ENCODE results near the gene TRA2A. TPM values are rescaled to one million over a fixed set of nuclear protein-coding genes. Genes with fewer than 3 reads are reported as not detected.
A peak's percentile ranks its signal among the peaks of the same experiment; 100 is the strongest.

TRA2A gene
- total RNA-seq, 1 donor from 2014 or later: 86.0 TPM

DNA sequence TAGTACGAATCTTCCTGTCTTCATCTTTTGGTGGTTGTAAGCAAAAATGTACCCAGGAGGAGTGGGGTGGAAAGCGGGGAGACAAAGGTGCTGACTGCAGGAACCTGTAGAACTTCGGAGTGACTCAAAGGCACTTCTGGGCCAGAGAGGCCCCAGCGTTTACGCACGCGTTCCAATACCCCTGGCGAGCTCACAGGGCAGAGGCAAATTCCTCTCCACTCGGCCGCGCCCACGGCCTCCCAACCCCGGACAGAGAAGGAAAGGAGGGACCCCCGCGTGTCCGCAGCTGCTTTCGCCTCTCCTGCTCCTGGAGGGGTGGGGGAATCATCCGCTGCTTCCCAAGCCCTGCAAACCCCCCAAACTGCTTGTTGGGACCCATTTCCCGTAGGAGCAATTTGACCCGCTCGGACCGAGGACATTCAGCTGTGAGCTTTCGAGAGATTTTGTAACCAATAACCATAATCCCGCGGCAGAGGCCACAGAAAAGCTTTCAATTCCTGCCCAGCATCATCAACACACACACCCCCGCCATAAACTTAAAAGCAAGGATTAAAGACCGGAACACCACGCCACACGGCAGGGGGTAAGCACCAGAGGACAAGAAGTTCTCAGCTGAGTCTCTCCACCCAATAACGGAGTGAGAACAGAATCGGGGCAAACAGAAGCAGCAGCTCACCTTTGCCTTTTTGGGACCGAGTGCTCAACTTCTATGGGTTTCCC is 63.8 kb downstream of the TRA2A start:
- peaks cover 37% of the 10 kb centered on the region for H3K4me1 Mint-ChIP-seq (ENCODE audit: low read depth, unreplicated experiment)
- Histone ChIP-seq H3K4me1 (ENCODE audit: insufficient read depth, low read length) (peaks cover 27% of the 10 kb centered on the region), H3K9me3 (ENCODE audit: insufficient read depth, low read depth, low read length) (no peaks in the 10 kb centered on the region), H2AFZ (ENCODE audit: low read depth, low read length) (peak overlapping the region; percentile 12), H3K9ac (ENCODE audit: low read length) (peak overlapping the region; percentile 88), H3K79me2 (ENCODE audit: insufficient read depth, low read length) (peaks cover 86% of the 10 kb centered on the region), H3K4me3 (ENCODE audit: insufficient read depth, low read depth, low read length) (peak overlapping the region; percentile 95), H3K36me3 (ENCODE audit: insufficient read depth, low read length) (no peaks in the 10 kb centered on the region), H3K27ac (ENCODE audit: low read depth, low read length) (peak overlapping the region; percentile 80), H3K27me3 (ENCODE audit: insufficient read depth, low read length) (no peaks in the 10 kb centered on the region), H3K4me2 (ENCODE audit: low read length) (peak overlapping the region; percentile 97), H4K20me1 (ENCODE audit: insufficient read depth, low read length) (peaks cover 50% of the 10 kb centered on the region)
- peaks cover 6% of the 10 kb centered on the region for H3K36me3 Mint-ChIP-seq (ENCODE audit: low read depth, unreplicated experiment)
- no peaks in the 10 kb centered on the region for H3K27me3 Mint-ChIP-seq (ENCODE audit: low read depth, unreplicated experiment)
- no peak for TF ChIP-seq EZH2 (IDR thresholded peaks at IDR 0.05; ENCODE audit: insufficient read depth, low read length)
- TF ChIP-seq, protein P1, sequence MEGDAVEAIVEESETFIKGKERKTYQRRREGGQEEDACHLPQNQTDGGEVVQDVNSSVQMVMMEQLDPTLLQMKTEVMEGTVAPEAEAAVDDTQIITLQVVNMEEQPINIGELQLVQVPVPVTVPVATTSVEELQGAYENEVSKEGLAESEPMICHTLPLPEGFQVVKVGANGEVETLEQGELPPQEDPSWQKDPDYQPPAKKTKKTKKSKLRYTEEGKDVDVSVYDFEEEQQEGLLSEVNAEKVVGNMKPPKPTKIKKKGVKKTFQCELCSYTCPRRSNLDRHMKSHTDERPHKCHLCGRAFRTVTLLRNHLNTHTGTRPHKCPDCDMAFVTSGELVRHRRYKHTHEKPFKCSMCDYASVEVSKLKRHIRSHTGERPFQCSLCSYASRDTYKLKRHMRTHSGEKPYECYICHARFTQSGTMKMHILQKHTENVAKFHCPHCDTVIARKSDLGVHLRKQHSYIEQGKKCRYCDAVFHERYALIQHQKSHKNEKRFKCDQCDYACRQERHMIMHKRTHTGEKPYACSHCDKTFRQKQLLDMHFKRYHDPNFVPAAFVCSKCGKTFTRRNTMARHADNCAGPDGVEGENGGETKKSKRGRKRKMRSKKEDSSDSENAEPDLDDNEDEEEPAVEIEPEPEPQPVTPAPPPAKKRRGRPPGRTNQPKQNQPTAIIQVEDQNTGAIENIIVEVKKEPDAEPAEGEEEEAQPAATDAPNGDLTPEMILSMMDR (IDR thresholded peaks at IDR 0.05; ENCODE audit: insufficient read depth, low read depth, low read length): no peak
- no peak for FAIRE-seq
- peak; percentile 65 for DNase-seq (ENCODE audit: low read depth)
- peak overlapping the region; percentile 99 for H3K4me3 Mint-ChIP-seq (ENCODE audit: unreplicated experiment)
- peak overlapping the region; percentile 96 for H3K27ac Mint-ChIP-seq (ENCODE audit: unreplicated experiment)
- H3K9me3 Mint-ChIP-seq (ENCODE audit: unreplicated experiment): peaks cover 2% of the 10 kb centered on the region

DNA sequence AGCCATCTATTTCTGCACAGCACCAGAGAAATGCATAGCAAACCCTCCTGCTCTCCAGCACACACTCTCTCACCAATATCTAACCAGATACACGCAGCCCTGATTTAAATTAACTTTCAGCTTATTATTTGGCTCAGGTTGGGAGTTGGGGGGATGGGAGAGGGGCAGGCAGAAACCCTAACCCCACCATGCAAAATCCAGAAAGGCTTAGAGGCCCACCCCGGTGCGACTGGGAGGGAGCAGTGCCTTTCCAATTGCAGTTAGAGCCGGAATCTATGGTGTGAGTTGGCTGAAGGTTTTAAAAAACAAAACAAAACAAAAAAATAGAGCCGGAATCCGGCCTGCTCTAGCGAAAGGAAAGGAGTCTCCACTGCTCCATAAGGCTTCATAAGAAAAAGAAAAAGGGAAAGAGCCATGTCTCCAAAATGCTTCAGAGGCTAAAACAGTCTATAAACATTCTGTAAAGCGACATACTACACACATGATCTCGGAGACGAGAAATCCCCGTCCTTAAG is 64.4 kb downstream of the TRA2A start:
- Histone ChIP-seq H3K27ac (ENCODE audit: low read depth, low read length) (peak overlapping the region; percentile 80), H3K9ac (ENCODE audit: low read length) (peak overlapping the region; percentile 88), H2AFZ (ENCODE audit: low read depth, low read length) (peak overlapping the region; percentile 12), H3K27me3 (ENCODE audit: insufficient read depth, low read length) (no peaks in the 10 kb centered on the region), H3K9me3 (ENCODE audit: insufficient read depth, low read depth, low read length) (no peaks in the 10 kb centered on the region), H3K4me3 (ENCODE audit: insufficient read depth, low read depth, low read length) (peak overlapping the region; percentile 95), H4K20me1 (ENCODE audit: insufficient read depth, low read length) (peaks cover 57% of the 10 kb centered on the region), H3K4me1 (ENCODE audit: insufficient read depth, low read length) (peaks cover 28% of the 10 kb centered on the region), H3K79me2 (ENCODE audit: insufficient read depth, low read length) (peaks cover 86% of the 10 kb centered on the region), H3K36me3 (ENCODE audit: insufficient read depth, low read length) (no peaks in the 10 kb centered on the region), H3K4me2 (ENCODE audit: low read length) (peak overlapping the region; percentile 97)
- Mint-ChIP-seq H3K4me3 (ENCODE audit: unreplicated experiment) (peak overlapping the region; percentile 99), H3K4me1 (ENCODE audit: low read depth, unreplicated experiment) (peaks cover 34% of the 10 kb centered on the region), H3K27ac (ENCODE audit: unreplicated experiment) (peak overlapping the region; percentile 96), H3K36me3 (ENCODE audit: low read depth, unreplicated experiment) (peaks cover 6% of the 10 kb centered on the region), H3K27me3 (ENCODE audit: low read depth, unreplicated experiment) (no peaks in the 10 kb centered on the region), H3K9me3 (ENCODE audit: unreplicated experiment) (peaks cover 2% of the 10 kb centered on the region)
- TF ChIP-seq EZH2 (IDR thresholded peaks at IDR 0.05; ENCODE audit: insufficient read depth, low read length): no peak
- TF ChIP-seq, protein P1 (IDR thresholded peaks at IDR 0.05; ENCODE audit: insufficient read depth, low read depth, low read length): no peak
- FAIRE-seq: no peak
- DNase-seq (ENCODE audit: low read depth): no peak

DNA sequence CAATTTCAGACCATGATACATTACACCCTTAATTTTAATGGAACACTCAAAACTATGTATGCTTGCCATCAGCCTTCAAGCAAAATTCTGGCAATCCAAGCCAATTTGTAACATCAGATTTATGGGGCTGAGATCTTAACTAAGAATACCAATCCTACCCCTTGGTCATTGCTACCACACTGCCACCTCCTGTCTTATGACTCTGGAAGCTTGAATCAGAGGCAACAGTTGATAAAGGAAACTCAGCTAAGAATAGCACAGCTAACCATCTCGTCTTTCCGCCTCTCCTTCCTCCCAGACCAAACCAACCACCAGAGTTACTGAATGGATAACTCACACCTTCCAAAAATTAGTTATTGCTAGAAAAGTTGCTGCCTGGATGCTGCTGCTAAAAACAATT is 68.9 kb downstream of the TRA2A start:
- Mint-ChIP-seq H3K27ac (ENCODE audit: unreplicated experiment) (peak overlapping the region; percentile 4), H3K27me3 (ENCODE audit: low read depth, unreplicated experiment) (no peaks in the 10 kb centered on the region), H3K4me1 (ENCODE audit: low read depth, unreplicated experiment) (peaks cover 43% of the 10 kb centered on the region), H3K4me3 (ENCODE audit: unreplicated experiment) (no peak overlapping the region), H3K36me3 (ENCODE audit: low read depth, unreplicated experiment) (peaks cover 4% of the 10 kb centered on the region), H3K9me3 (ENCODE audit: unreplicated experiment) (peaks cover 2% of the 10 kb centered on the region)
- Histone ChIP-seq H2AFZ (ENCODE audit: low read depth, low read length) (no peak overlapping the region), H3K9me3 (ENCODE audit: insufficient read depth, low read depth, low read length) (no peaks in the 10 kb centered on the region), H3K79me2 (ENCODE audit: insufficient read depth, low read length) (peaks cover 100% of the 10 kb centered on the region), H3K9ac (ENCODE audit: low read length) (no peak overlapping the region), H3K27me3 (ENCODE audit: insufficient read depth, low read length) (no peaks in the 10 kb centered on the region), H3K36me3 (ENCODE audit: insufficient read depth, low read length) (no peaks in the 10 kb centered on the region), H3K4me2 (ENCODE audit: low read length) (peak overlapping the region; percentile 37), H3K27ac (ENCODE audit: low read depth, low read length) (no peak overlapping the region), H3K4me1 (ENCODE audit: insufficient read depth, low read length) (peaks cover 28% of the 10 kb centered on the region), H4K20me1 (ENCODE audit: insufficient read depth, low read length) (peaks cover 94% of the 10 kb centered on the region), H3K4me3 (ENCODE audit: insufficient read depth, low read depth, low read length) (no peak overlapping the region)
- FAIRE-seq (no peak), DNase-seq (ENCODE audit: low read depth) (peak; percentile 48)
- TF ChIP-seq EZH2 (IDR thresholded peaks at IDR 0.05; ENCODE audit: insufficient read depth, low read length): no peak
- TF ChIP-seq, protein P1 (IDR thresholded peaks at IDR 0.05; ENCODE audit: insufficient read depth, low read depth, low read length): no peak

Data from astrocyte (in vitro differentiated cells and primary cell).